ENCODE results near the gene PNN. TPM values are rescaled to one million over a fixed set of nuclear protein-coding genes. Genes with fewer than 3 reads are reported as not detected.
"Not testable (repeated sequence)": the region's sequence is repeated elsewhere in the genome, so short reads cannot be mapped to it uniquely, and the experiment has no call there.

PNN gene
- total RNA-seq (2021), result 65.8 and 72.0 TPM in 2 replicates
- percentile 99 among the genes with signal in this experiment for Bru-seq, nascent RNA
- BruChase-seq, experiment 1, labeled RNA remaining after a 2-hour chase, result percentile 99 among the genes with signal in this experiment
- percentile 98 among the genes with signal in this experiment for BruChase-seq, experiment 2, labeled RNA remaining after a 6-hour chase
- long read RNA-seq, transcript PNN-201 (9 exons, 3,576 nt), result major isoform, 55 of 73 reads
- long read RNA-seq, partial matches to known transcripts, result 17 of 73 reads
- long read RNA-seq, other reads (novel, unspliced or antisense), result 1 of 73 reads

- BruUV-seq (replicated peaks), result no TSS peak
- CTCF ChIA-PET, result no interaction called here
Observed at GRCh38 chr14:39174560-39175444, at the start of gene PNN. TSS of gene PNN (plus strand) at chr14:39175254. CDS start at chr14:39175280, 26 bp downstream.

GRCh38 chr14:39137835-39138234 lies 37.2 kb upstream of the PNN start:
- intact Hi-C loops (cut with micrococcal nuclease; ENCODE audit: unreplicated experiment); H3K27me3 ChIP-seq (ENCODE audit: insufficient read depth, low read depth); H3F3A ChIP-seq (ENCODE audit: insufficient read depth, low read depth); H3K4me1 ChIP-seq (replicated peaks; ENCODE audit: insufficient read depth); H3K79me2 ChIP-seq (ENCODE audit: low read depth); H2AFZ ChIP-seq; H3K4me3 ChIP-seq; DNase-seq; CTCF ChIA-PET; H3K27ac ChIP-seq; H3K4me2 ChIP-seq; BruUV-seq (replicated peaks); H3K36me3 ChIP-seq (ENCODE audit: low read depth); H3K9me3 ChIP-seq (ENCODE audit: insufficient read depth, low read depth); H3K9me2 ChIP-seq (ENCODE audit: insufficient read depth); H4K20me1 ChIP-seq (ENCODE audit: insufficient read depth): not testable (repeated sequence)
- POLR2A ChIA-PET (ENCODE audit: unreplicated experiment), result interaction anchor here (0.6 kb wide), 1 partner anchor 127 kb away, joined by 12 read pairs; no protein-coding TSS in a partner anchor

More at GRCh38 chr14:39174560-39175444, at the start of gene PNN:
- Histone ChIP-seq H3K27ac (peak within 1 kb of the TSS; percentile 95), H3K9me3 (ENCODE audit: insufficient read depth, low read depth) (no peaks in the 10 kb centered on the region), H2AFZ (peak within 1 kb of the TSS; percentile 91), H3K9me2 (ENCODE audit: insufficient read depth) (no peaks in the 10 kb centered on the region), H3K36me3 (ENCODE audit: low read depth) (peaks cover 38% of the 10 kb centered on the region), H3K79me2 (ENCODE audit: low read depth) (peaks cover 58% of the 10 kb centered on the region), H3F3A (ENCODE audit: insufficient read depth, low read depth) (peaks cover 52% of the 10 kb centered on the region), H3K4me1 (replicated peaks; ENCODE audit: insufficient read depth) (peaks cover 21% of the 10 kb centered on the region), H4K20me1 (ENCODE audit: insufficient read depth) (peaks cover 16% of the 10 kb centered on the region), H3K27me3 (ENCODE audit: insufficient read depth, low read depth) (no peaks in the 10 kb centered on the region), H3K4me3 (peak within 1 kb of the TSS; percentile 95), H3K4me2 (peak within 1 kb of the TSS; percentile 87)
- intact Hi-C loops (cut with micrococcal nuclease; ENCODE audit: unreplicated experiment), result loop anchor here (2.0 to 10.0 kb wide), 3 partner anchors 42 to 92 kb away; partner anchors contain the start of gene SEC23A
- no peak for TF ChIP-seq CTCF (conservative IDR thresholded peaks at IDR 0.05)
- TF ChIP-seq EZH2 (IDR thresholded peaks at IDR 0.05; ENCODE audit: low read depth), result no peak
- DNase-seq, result peak; percentile 92 to 96
- POLR2A ChIA-PET (ENCODE audit: unreplicated experiment), result no interaction called here

GRCh38 chr14:39138440-39138839 lies 36.6 kb upstream of the PNN start:
- ChIA-PET CTCF (no interaction called here), POLR2A (ENCODE audit: unreplicated experiment) (no interaction called here)
- H2AFZ ChIP-seq, result no peak overlapping the region
- no peaks in the 10 kb centered on the region for H3K9me3 ChIP-seq (ENCODE audit: insufficient read depth, low read depth)
- no peaks in the 10 kb centered on the region for H3F3A ChIP-seq (ENCODE audit: insufficient read depth, low read depth)
- no peaks in the 10 kb centered on the region; the same call in 1 of the 2 replicates for H3K36me3 ChIP-seq (ENCODE audit: low read depth)
- H3K4me2 ChIP-seq, result no peak overlapping the region
- no peaks in the 10 kb centered on the region for H3K79me2 ChIP-seq (ENCODE audit: low read depth)
- TF ChIP-seq EZH2 (IDR thresholded peaks at IDR 0.05; ENCODE audit: low read depth), result no peak
- TF ChIP-seq CTCF (conservative IDR thresholded peaks at IDR 0.05), result no peak
- H3K27me3 ChIP-seq (ENCODE audit: insufficient read depth, low read depth), result no peaks in the 10 kb centered on the region
- no peak for DNase-seq
- no TSS peak for BruUV-seq (replicated peaks)
- H3K4me3 ChIP-seq, result no peak overlapping the region
- no peaks in the 10 kb centered on the region for H4K20me1 ChIP-seq (ENCODE audit: insufficient read depth)
- intact Hi-C loops (cut with micrococcal nuclease; ENCODE audit: unreplicated experiment), result no loop called here
- H3K27ac ChIP-seq, result no peak overlapping the region
- no peaks in the 10 kb centered on the region for H3K4me1 ChIP-seq (replicated peaks; ENCODE audit: insufficient read depth)
- no peaks in the 10 kb centered on the region for H3K9me2 ChIP-seq (ENCODE audit: insufficient read depth)
